ENCODE data around the gene GNB1L. TPM values are rescaled to one million over a fixed set of nuclear protein-coding genes. Genes with fewer than 3 reads are reported as not detected.

Gene GNB1L
- polyA plus RNA-seq, 4 donors = 2.8 to 6.6 (median 5.3) TPM

- no peak for DNase-seq (ENCODE audit: low read depth in 4 of 4, low spot score in 2 of 4)
These were observed 110.2 kb downstream of the GNB1L start for GRCh38 chr22:19744350-19745006.

- no peak for DNase-seq (ENCODE audit: low read depth in 4 of 4, low spot score in 2 of 4)
These were observed 111.0 kb downstream of the GNB1L start for GRCh38 chr22:19743651-19744050.

- DNase-seq (ENCODE audit: low read depth in 4 of 4, low spot score in 2 of 4) = no peak
These were observed 111.6 kb downstream of the GNB1L start for GRCh38 chr22:19743081-19743480.

GRCh38 chr22:19742160-19743066 lies 112.3 kb downstream of the GNB1L start:
- no peak for DNase-seq (ENCODE audit: low read depth in 4 of 4, low spot score in 2 of 4)

- no peak for DNase-seq (ENCODE audit: low read depth in 4 of 4, low spot score in 2 of 4)
These were observed 113.6 kb downstream of the GNB1L start for GRCh38 chr22:19741053-19741452.

- DNase-seq (ENCODE audit: low read depth in 4 of 4, low spot score in 2 of 4) = no peak
These were observed 114.1 kb downstream of the GNB1L start for GRCh38 chr22:19740586-19740985.

- DNase-seq (ENCODE audit: low read depth in 4 of 4, low spot score in 2 of 4) = no peak
These were observed 114.7 kb downstream of the GNB1L start for GRCh38 chr22:19739911-19740449.

GRCh38 chr22:19739448-19739895 lies 115.2 kb downstream of the GNB1L start:
- DNase-seq (ENCODE audit: low read depth in 4 of 4, low spot score in 2 of 4) = no peak

GRCh38 chr22:19738664-19739447 lies 115.8 kb downstream of the GNB1L start:
- DNase-seq (ENCODE audit: low read depth in 4 of 4, low spot score in 2 of 4) = no peak

GRCh38 chr22:19737846-19738663 lies 116.6 kb downstream of the GNB1L start:
- DNase-seq (ENCODE audit: low read depth in 4 of 4, low spot score in 2 of 4) = no peak

- no peak for DNase-seq (ENCODE audit: low read depth in 4 of 4, low spot score in 2 of 4)
These were observed 118.8 kb downstream of the GNB1L start for GRCh38 chr22:19735665-19736510.

- DNase-seq (ENCODE audit: low read depth in 4 of 4, low spot score in 2 of 4) = no peak
These were observed 119.8 kb downstream of the GNB1L start for GRCh38 chr22:19734837-19735382.

- no peak for DNase-seq (ENCODE audit: low read depth in 4 of 4, low spot score in 2 of 4)
These were observed 120.5 kb downstream of the GNB1L start for GRCh38 chr22:19734163-19734562.

GRCh38 chr22:19733755-19734154 lies 120.9 kb downstream of the GNB1L start:
- DNase-seq (ENCODE audit: low read depth in 4 of 4, low spot score in 2 of 4) = no peak

Other genes starting within 250 kb of the GNB1L start
- gene SEPTIN5, start 140.4 kb downstream of the GNB1L start, polyA plus RNA-seq (ENCODE audit: insufficient read length in 4 of 4) = 10 to 100 TPM; 32.5 to 38.3 (median 35.1) TPM
- gene GP1BB, start 131.3 kb downstream of the GNB1L start, polyA plus RNA-seq (ENCODE audit: insufficient read length in 4 of 4) = 1 to 10 TPM; 3.0 to 6.5 (median 4.2) TPM
- under 1 TPM; 0.23 to 0.41 (median 0.35) TPM for gene TBX1, start 94.1 kb downstream of the GNB1L start, polyA plus RNA-seq (ENCODE audit: insufficient read length in 4 of 4)
- 10 to 100 TPM; 18.2 to 31.4 (median 22.8) TPM for gene RTL10, start within 50 bp of the GNB1L start, polyA plus RNA-seq (ENCODE audit: insufficient read length in 4 of 4)
- gene COMT, start 86.9 kb upstream of the GNB1L start, polyA plus RNA-seq (ENCODE audit: insufficient read length in 4 of 4) = 100 to 1,000 TPM; 103 to 157 (median 124) TPM
- gene TXNRD2, start 86.9 kb upstream of the GNB1L start, polyA plus RNA-seq (ENCODE audit: insufficient read length in 4 of 4) = 10 to 100 TPM; 23.0 to 35.8 (median 29.3) TPM
- 10 to 100 TPM; 18.3 to 33.5 (median 29.1) TPM for gene ARVCF, start 161.9 kb upstream of the GNB1L start, polyA plus RNA-seq (ENCODE audit: insufficient read length in 4 of 4)
- 10 to 100 TPM; 12.2 to 15.2 (median 12.8) TPM for gene TANGO2, start 166.2 kb upstream of the GNB1L start, polyA plus RNA-seq (ENCODE audit: insufficient read length in 4 of 4)
- 10 to 100 TPM; 35.2 to 63.0 (median 50.3) TPM for gene DGCR8, start 225.4 kb upstream of the GNB1L start, polyA plus RNA-seq (ENCODE audit: insufficient read length in 4 of 4)